Stimulated activated CD4-positive, alpha-beta T cell treated with anti-CD3 and anti-CD28 coated beads, Interleukin-2, amount 100 ng/mL, for 24 hours (primary cell): ENCODE results near the gene REELD1.

Source experiments
- DNase-seq, 2 donors: peaks; one replicate each; pipeline ENCODE4 v3.0.0-alpha.2; 2020

REELD1 gene

GRCh38 chr4:146214238-146214637, at the start of gene REELD1:
Gene REELD1, plus strand, starts transcription at chr4:146214538. Its CDS starts 2,415 bp downstream, at chr4:146216953.
- no peak for DNase-seq

GRCh38 chr4:146165221-146165620, 49.1 kb upstream of the REELD1 start:
- no peak for DNase-seq

GRCh38 chr4:146165840-146166239, 48.5 kb upstream of the REELD1 start:
- no peak for DNase-seq

- no peak for DNase-seq
Observed at GRCh38 chr4:146170149-146170548, 44.2 kb upstream of the REELD1 start.

- peak; percentile 85 for DNase-seq
Observed at GRCh38 chr4:146175541-146176453, 38.5 kb upstream of the REELD1 start, which contains the start of gene LSM6. Gene LSM6, plus strand, starts transcription at chr4:146175718. Its CDS starts 7,204 bp downstream, at chr4:146182922.

- no peak for DNase-seq
Observed at GRCh38 chr4:146176891-146177290, 37.4 kb upstream of the REELD1 start.

GRCh38 chr4:146178126-146178525, 36.2 kb upstream of the REELD1 start:
- no peak for DNase-seq

- no peak for DNase-seq
Observed at GRCh38 chr4:146179784-146180370, 34.5 kb upstream of the REELD1 start.

- DNase-seq, result no peak
Observed at GRCh38 chr4:146182443-146182842, 31.9 kb upstream of the REELD1 start.

- no peak for DNase-seq
Observed at GRCh38 chr4:146183209-146183608, 31.1 kb upstream of the REELD1 start.

- DNase-seq, result no peak
Observed at GRCh38 chr4:146186041-146186440, 28.3 kb upstream of the REELD1 start.

GRCh38 chr4:146186596-146186995, 27.7 kb upstream of the REELD1 start:
- DNase-seq, result no peak

- DNase-seq, result no peak
Observed at GRCh38 chr4:146190456-146190855, 23.9 kb upstream of the REELD1 start.

- no peak for DNase-seq
Observed at GRCh38 chr4:146191766-146192458, 22.4 kb upstream of the REELD1 start.

GRCh38 chr4:146193628-146194027, 20.7 kb upstream of the REELD1 start:
- no peak for DNase-seq

- DNase-seq, result no peak
Observed at GRCh38 chr4:146194212-146194611, 20.1 kb upstream of the REELD1 start.

GRCh38 chr4:146202665-146203064, 11.7 kb upstream of the REELD1 start:
- DNase-seq, result no peak

- no peak for DNase-seq
Observed at GRCh38 chr4:146207410-146207809, 6.9 kb upstream of the REELD1 start.

- DNase-seq, result no peak
Observed at GRCh38 chr4:146210890-146211289, 3.4 kb upstream of the REELD1 start.

- no peak for DNase-seq
Observed at GRCh38 chr4:146211440-146211839, 2.9 kb upstream of the REELD1 start.

GRCh38 chr4:146212781-146213180, 1.6 kb upstream of the REELD1 start:
- DNase-seq, result no peak

- no peak for DNase-seq
Observed at GRCh38 chr4:146222313-146222712, 8.0 kb downstream of the REELD1 start.

- DNase-seq, result no peak
Observed at GRCh38 chr4:146224326-146224966, 10.1 kb downstream of the REELD1 start.
